ENCODE results near the gene BCL2L12.
"Not testable (repeated sequence)": the region's sequence is repeated elsewhere in the genome, so short reads cannot be mapped to it uniquely, and the experiment has no call there.

The BCL2L12 gene, protein sequence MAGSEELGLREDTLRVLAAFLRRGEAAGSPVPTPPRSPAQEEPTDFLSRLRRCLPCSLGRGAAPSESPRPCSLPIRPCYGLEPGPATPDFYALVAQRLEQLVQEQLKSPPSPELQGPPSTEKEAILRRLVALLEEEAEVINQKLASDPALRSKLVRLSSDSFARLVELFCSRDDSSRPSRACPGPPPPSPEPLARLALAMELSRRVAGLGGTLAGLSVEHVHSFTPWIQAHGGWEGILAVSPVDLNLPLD

DNA sequence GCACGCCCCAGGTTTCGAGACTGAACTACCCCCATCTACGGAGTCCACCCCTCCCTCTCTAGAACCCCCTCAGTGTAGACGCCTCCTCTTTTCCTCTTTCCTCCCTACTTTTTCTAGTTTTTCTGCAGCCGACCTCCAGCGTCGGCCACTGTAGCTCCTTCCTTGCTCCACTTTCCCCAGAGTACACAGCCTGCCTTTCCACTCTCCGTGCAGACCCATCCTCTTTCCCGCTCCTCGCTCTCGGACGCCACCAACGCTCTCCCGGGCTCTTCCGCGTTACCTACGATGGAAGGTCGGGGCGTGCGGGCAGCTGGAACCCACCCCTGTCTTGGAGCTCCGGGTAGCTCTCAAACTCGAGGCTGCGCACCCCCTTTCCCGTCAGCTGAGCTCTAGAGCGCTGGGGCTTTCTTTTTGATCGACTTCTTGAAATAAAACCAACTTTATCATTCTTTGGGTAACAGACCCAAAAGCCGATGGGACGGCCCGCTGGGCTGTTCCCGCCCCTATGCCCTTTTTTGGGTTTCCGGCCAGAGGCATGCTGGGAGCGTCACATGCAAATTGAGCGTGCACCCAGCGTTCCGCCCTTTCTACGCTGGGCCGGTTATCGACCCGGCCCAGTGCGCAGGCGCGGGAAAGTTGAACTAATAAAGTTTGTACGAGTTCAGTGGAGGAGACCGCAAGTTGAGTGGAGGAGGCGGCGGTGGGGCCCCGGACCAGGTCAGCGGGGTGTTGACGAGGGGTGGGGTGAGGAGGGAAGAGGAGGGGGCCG is at the start of gene BCL2L12, which contains the start of gene IRF3:
BCL2L12 (plus strand) TSS at position 583 of the 769 bp plus-strand sequence. CDS start 760 bp downstream, outside the sequence.
IRF3 (minus strand) TSS at position 507 of the 769 bp plus-strand sequence. CDS start 1,019 bp downstream, outside the sequence.
- peak; percentile 100 for DNase-seq

DNA sequence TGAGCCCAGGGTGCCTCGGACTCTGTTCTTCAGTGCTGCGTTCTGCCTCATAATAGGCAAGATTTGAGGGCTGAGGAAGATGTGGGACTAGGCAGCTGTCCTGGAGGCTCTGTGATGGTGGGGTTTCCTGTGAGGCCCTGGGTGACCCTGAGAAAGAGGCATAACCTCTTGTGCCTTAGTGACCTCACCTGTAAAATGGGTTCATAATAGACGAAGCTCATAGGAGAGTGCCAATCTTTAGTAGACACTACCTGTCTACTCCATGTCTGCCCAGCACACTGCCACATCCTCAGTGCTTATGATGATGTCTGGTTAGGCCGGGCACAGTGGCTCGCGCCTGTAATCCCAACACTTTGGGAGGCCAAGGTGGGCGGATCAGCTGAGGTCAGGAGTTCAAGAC is 49.2 kb upstream of the BCL2L12 start:
- no peak for DNase-seq

DNA sequence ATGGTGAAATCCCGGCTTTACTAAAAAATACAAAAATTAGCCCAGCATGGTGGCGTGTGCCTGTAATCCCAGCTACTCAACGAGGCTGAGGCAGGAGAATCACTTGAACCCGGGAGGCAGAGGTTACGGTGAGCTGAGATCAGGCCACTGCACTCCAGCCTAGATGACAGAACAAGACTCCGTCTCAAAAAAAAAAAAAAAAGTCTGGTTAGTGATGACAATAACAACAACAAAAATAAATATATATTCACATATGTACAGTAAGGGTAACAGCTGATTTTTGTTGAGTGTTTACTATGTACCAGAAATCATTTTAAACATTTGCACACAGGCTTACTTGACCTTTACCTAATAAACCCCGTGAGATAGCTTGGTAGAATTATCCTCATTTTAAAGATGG is 48.8 kb upstream of the BCL2L12 start:
- DNase-seq, result no peak

DNA sequence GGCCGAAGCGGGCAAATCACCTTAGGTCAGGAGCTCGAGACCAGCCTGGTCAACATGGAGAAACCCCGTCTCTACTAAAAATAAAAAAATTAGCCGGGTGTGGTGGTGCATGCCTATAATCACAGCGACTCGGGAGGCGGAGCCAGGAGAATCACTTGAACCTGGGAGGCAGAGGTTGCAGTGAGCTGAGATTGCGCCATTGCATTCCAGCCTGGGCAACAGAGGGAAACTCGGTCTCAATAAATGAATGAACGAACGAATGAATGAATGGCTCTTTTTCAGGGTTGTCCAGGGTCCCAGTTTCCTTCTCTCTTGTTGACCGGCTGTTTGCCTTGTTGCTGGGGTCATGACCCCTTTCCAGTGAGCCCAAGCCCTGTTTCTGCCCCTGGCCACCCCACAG is 47.9 kb upstream of the BCL2L12 start:
- DNase-seq, result not testable (repeated sequence)

DNA sequence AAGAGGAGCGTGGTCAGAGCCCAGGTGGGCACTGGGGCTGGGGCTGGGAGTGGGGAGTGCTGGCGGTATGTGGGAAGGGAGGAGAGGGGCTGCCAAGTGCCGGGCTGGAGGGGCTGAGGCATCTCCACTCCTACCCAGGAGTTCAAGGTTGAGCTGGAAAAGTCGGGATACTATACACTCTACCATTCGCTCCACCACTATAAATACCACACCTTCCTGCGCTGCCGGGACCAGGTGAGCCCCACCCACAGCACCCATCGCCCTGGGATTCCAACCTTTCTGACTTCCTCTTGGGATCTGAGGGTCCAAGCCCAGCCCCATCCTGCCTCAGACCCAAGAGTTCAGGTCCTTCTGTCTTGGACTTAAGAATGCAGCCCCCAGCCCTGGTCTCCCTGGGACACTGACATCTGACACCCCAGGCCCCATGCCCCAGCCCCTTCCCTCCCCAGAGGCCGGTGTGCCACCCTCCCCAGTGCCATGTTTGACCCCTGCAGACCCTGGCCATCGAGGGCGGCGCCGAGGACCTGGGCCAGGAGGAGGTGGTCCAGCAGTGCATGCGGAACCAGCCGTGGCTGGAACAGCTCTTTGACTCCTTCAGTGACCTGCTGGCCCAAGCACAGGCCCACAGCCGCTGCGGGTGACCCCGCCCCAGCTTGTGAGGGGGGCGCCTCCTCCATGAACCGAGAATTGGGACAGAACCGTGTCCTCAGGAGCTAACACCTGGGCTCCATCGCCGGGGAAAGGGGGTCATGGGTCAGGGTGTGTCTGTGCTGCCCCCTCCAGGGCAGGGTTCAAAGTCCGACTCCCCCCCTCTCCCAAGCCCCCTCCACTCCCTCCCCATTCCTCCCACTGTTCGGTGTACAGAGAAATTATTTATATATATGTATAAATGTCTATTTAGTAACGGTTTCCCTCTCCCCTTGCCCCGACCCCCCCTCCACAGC is 40.5 kb upstream of the BCL2L12 start:
- DNase-seq, result no peak

DNA sequence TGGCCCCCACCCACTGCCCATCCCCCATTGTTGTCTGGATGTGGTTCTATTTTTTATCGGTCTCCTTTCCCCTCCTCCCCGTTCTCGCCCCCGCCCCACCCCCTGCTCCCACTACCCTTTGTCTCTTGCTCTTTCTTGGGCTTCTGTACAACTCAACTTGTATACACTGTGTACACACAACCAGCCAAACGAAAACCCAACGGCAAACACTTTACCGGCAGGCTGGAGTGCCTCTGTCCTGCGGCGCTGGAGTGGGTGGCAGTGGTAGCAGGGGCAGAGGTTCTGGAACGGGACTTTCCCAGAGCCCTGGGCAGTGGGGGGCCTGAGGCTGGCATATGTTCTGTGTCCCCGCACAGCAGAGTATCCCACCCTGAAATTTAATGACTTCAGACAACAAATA is 39.5 kb upstream of the BCL2L12 start:
- no peak for DNase-seq

DNA sequence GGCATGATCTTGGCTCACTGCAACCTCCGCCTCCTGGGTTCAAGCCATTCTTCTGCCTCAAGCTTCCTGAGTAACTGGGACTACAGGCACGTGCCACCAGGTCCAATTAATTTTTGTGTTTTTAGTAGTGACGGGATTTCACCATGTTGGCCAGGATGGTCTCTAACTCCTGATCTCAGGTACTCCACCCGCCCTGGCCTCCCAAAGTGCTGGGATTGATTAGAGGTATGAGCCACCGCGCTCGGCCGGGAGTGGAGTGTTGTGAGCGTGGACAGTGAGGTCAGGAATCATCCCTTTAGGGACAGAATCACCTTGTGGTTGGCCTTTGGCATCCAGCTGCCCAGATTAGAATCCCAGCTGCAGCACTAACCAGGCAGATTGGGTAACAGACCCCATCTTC is 36.1 kb upstream of the BCL2L12 start:
- no peak for DNase-seq

DNA sequence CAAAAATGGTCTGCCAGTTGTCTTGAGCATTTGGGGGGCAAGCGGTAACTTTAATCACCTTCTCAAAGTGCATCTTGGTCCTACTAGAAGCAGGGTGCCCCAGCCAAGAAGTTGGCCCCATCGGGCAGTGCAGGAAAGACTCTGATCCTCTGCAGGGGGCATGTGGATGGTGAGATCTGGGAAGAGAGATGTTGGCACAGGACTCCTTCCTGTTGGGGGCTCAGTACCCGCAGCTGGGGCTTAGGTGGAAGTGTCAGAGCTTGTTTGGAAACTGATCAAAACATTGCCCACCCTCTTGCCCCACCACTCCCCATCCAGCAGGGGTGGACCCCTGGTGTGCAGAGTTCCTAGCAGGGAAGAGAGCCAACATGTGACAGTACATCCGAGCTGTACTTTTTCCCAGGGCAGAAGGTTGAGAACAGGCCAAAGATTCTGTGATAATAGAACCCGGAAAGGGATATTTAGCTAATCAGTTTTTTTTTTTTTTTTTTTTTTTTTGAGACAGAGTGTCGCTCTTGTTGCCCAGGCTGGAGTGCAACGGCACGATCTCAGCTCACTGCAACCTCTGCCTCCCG is 34.6 kb upstream of the BCL2L12 start:
- DNase-seq, result no peak

DNA sequence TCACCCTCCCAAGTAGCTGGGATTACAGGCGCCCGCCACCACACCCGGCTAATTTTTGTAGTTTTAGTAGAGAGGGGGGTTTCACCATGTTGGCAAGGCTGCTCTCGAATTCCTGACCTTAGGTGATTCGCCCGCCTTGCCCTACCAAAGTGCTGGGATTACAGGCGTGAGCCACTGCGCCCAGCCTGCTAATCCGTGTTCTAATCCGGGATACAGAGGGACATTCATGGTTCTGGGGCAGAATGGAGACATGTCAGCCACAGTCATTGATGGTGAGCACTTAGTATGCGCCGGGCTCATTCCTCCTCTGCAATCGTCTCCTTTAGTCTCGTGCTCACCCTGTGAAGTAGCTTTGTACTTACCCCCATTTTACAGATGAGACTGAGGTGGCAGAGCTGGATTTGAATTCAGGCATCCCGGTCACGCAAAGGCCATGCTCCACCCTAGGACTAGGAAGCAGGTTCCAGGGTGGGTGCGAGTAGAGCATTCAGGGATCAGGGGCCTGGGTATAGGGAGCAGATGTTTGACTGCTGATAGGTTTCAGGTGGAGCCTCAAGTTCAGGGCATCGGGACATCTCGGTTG is 34.0 kb upstream of the BCL2L12 start:
- DNase-seq, result no peak

DNA sequence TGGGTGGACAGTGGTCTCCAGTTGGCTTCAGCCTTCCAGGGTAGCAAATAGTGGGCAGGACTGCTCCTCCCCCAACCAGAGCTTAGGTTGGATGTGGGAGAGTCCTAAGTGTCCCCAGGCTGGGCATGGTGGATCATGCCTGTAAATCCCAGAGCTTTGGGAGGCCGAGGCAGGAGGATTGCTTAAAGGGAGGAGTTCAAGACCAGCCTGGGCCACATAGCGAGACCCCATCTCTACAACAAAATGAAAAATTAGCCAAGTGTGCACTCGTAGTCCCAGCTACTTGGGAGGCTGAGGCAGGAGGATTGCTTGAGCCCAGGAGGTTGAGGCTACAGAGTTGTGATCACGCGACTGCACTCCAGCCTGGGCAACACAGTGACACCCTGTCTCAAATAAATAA is 33.2 kb upstream of the BCL2L12 start:
- no peak for DNase-seq

DNA sequence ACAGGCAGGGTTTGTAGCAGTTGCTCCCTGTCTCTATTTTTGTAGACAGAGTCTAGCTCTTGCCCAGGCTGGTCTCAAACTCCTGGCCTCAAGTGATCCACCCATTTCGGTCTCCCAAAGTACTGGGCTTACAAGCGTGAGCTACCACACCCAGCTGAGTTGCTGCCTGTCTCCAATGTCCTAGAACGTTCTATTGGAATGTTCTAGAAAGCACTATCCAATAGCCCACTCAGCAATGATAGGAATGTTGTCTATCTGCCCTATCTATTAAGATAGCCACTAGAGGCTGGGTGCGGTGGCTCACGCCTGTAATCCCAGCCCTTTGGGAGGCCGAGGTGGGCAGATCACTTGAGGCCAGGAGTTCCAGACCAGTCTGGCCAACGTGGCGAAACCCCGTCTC is 32.5 kb upstream of the BCL2L12 start:
- DNase-seq, result not testable (repeated sequence)

DNA sequence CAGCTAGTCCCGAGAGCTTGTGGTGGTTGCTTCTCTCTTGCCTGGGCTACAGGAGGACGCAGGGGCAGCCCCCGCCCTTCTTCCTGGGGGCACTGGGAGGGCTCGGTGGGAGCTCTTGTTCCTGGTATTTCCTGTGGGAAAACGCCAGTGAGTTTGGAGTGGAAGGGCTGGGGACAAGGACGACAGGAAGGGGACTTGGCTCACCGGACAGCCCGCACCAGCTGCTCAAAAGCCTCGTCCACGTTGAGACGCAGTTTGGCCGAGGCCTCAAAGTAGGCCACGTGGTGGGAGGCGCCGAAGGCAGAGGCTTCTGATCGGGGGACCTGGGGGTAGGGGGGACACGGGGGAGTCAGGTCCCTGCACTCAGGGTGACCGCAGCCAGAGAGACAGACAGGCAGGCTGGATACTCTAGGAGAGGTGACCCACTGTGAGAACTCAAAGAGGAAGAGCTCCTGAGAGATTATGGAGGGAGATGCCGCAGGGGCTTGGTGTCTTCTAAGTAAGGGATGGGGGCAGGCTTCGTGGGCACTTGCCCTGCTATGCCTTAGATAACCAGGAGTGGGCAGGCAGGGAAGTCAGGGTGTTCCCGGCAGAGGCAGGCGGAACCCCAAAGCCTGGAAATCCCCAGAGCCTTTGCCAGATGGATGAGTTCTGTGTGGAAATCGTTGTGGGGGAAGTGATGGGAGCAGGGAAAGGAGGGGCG is 30.1 kb upstream of the BCL2L12 start:
- no peak for DNase-seq

DNA sequence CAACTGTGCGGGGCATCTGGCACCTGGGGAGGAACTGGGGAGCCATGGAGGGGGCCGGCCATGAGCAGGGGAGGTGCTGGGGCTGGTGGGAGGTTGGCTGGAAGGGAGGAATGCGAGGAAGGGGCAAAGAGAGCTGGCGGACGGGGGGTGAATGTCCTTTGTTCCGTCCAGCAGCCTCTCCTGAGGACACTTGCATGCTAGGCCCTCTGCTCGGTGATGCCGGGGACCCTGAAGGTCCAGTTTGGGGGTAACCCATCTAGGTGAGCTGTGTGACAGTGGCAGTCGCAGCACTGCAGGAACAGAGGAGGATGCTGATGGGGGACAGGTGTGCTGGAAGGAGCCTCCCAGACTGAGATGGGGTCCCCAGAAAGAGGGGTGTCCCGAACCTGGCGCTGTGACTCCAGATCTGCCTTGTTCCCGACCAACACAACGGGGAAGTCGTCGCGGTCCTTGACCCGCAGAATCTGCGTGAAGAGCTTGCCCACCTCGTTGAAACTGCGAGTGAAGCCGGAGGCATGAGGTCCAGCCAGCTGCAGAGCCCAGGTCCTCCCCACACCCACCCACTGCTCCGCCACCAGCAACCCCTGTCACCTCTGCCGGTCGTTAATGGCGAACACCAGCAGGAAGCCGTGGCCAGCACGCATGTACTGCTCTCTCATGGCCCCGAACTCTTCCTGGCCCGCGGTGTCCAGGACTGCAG is 29.4 kb upstream of the BCL2L12 start:
- DNase-seq, result no peak

DNA sequence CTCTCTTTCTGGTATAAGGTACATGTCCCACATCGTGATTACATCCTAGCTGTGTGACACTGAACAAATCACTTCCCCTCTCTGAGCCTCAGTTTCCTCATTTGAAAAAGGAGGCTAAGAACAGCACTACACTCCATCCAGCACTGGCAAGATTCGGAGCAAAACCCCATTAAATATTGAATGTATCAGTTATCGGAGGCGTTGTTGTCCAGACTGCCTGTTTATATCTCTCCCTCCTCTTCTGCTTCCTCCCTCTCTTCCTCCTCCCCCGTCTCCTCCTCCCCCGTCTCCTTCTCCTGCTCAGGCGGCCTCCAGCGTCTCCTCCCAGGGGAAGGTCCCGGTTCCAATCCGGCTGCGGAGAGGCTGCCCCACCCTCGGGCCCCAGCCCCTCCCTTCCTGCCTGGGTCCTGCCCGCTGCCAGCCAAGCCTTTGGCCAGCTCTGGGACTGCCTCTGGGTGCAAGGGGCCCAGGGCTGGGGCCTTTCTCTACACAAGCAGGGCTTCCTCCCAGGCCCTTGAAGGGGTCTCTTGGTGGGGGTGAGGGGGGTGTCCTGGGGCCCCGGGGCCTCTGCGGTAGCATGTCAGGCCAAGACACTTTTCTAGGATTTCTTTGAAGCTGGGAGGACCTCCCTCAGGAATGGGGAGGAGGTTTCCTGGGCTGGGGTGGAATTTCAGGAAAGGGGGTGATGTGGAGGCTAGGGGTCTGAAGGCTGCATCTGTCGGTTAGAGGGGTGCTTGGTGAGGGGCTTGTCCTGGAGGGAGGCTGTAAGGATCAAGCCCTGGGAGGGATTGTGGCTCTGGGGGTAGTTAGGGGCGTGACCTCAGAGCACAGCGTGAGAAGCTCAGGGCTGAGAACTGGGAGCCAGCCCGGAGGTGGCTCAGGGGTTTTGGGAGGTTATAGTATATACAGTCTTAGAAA is 27.7 kb upstream of the BCL2L12 start:
- no peak for DNase-seq

DNA sequence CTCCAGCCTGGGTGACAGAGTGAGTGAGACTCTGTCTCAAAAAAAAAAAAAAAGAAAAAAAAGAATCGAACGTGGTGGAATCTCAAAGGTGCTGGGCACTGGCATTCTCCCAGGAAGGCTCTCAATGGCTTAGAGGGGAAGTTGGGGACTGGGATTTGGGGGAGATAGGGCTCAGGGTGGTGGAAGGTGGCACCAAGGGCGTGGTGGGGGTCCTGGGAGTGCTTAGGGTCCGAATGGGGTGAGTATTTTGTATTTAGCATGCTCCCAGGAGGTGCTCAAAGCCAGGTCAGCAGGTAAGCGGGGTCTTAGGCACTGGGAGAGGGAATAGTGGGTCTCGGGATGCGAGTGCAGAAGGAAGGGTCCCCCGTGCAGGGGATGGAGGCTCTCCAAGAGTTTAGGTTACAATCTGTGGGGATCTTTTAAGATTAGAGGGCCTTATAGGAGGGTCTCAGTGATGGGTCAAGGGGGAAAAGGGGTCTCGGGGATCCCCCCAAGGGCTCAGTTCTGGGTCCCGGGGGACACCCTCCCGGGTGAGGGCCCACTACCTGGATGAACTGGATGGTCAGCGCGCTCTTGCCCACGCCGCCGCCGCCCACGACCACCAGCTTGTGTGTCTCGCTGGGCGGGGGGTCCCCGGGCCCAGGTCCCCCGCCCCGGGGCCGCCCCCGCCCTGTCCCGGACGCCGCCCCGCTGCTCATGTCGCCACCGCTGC is 26.2 kb upstream of the BCL2L12 start:
- no peak for DNase-seq

DNA sequence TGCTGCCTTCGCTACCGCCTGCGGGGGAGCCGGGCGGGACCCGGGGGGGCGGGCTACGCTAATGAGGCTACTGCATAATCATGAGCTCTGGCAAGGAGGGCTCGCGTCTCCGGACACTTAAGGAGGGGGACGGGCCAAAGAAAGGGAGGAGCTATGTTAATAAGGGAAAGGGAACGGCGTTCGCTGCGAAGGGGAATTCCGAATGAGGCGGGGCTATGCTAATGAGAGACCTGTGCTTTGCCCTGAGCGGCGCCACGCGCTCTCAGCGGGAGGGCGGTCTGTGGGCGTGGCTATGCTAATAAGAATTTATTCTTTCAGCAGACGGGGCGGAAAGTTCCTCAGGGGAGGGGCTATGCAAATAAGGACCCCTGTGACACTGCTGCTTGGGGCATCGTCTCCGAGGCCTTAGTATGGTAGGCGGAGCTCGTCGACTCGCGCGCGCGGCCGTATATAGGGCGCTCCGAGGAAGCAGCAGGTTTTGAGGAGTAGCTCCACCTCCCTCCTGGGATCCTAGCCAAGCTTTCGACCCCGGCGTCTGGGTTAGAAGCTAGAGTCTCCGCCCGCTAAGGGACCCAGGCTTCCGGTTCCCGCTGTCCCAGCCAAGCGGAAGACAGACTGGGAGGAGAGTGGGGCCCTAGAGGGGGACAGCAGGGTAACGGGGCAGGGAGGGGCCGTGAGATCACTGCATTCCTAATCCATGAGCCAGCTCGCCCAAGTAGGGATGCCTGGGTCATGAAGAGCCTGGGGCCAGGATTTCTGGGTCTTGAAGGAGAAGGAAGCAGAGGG is 25.4 kb upstream of the BCL2L12 start, which contains the start of gene RRAS:
RRAS (minus strand) TSS at position 31 of the 786 bp plus-strand sequence. CDS start 45 bp downstream, outside the sequence.
- peak; percentile 100 for DNase-seq

DNA sequence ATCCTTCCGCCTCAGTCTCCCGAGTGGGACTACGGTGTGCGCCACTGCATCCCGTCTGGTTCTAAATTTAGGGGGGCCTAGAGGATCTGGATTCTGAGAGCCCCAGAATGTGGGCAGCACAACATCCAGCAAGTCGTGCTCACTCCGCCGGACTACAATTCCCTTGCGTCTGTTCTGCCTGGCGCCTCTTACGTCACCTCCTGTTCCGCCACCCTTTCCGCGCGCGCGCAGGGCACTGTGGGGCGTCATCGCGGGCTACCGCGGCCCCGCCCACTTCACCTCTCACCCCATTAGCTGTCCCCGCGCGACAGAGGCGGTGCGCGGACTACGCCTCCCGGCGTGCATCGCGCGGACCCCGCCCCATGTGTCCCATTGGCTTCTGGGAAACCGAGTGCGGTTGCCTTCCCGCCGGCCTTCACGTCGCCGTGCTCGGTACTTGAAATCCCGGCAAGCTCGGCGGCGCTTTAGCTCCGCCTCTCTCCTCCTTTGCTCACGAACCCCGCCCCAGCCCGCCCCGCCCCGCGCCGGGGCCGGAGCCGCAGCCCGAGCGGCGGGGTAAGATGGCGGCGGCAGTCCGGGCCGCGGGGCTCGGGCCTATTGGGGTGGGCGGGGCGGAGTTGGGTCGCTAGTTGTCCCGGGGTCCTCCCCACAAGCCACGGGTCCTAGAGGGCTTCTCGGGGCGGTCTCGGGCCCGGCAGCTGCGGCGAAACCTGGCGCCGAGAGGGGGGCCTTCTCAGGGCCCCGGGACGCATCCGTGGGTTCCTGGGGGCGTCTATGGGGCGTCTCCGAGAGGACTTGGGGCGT is 23.8 kb upstream of the BCL2L12 start, which contains the start of gene SCAF1:
SCAF1 (plus strand) TSS at position 522 of the 804 bp plus-strand sequence. CDS start 2,818 bp downstream, outside the sequence.
- peak; percentile 99 for DNase-seq
